Measurements from ENCODE around the gene TMEM31.
"Not testable (repeated sequence)": the region's sequence is repeated elsewhere in the genome, so short reads cannot be mapped to it uniquely, and the experiment has no call there.

TMEM31 gene

GRCh38 chrX:103722505-103722904 lies 11.8 kb downstream of the TMEM31 start:
- no peak for DNase-seq (ENCODE audit: low read depth in 2 of 2, low spot score in 1 of 2)

GRCh38 chrX:103726477-103726876 lies 15.8 kb downstream of the TMEM31 start:
- no peak for DNase-seq (ENCODE audit: low read depth in 2 of 2, low spot score in 1 of 2)

GRCh38 chrX:103727115-103727514 lies 16.4 kb downstream of the TMEM31 start:
- no peak for DNase-seq (ENCODE audit: low read depth in 2 of 2, low spot score in 1 of 2)

- no peak for DNase-seq (ENCODE audit: low read depth in 2 of 2, low spot score in 1 of 2)
These were observed 18.3 kb downstream of the TMEM31 start for GRCh38 chrX:103729015-103729414.

GRCh38 chrX:103730147-103730795 lies 19.6 kb downstream of the TMEM31 start:
- DNase-seq (ENCODE audit: low read depth in 2 of 2, low spot score in 1 of 2), result no peak

GRCh38 chrX:103730796-103731493 lies 20.2 kb downstream of the TMEM31 start:
- DNase-seq (ENCODE audit: low read depth in 2 of 2, low spot score in 1 of 2), result no peak

- DNase-seq (ENCODE audit: low read depth in 2 of 2, low spot score in 1 of 2), result no peak
These were observed 22.3 kb downstream of the TMEM31 start for GRCh38 chrX:103733017-103733416.

- no peak for DNase-seq (ENCODE audit: low read depth in 2 of 2, low spot score in 1 of 2)
These were observed 23.5 kb downstream of the TMEM31 start for GRCh38 chrX:103734125-103734760.

GRCh38 chrX:103737696-103738095 lies 27.0 kb downstream of the TMEM31 start:
- DNase-seq (ENCODE audit: low read depth in 2 of 2, low spot score in 1 of 2), result no peak

- no peak for DNase-seq (ENCODE audit: low read depth in 2 of 2, low spot score in 1 of 2)
These were observed 28.7 kb downstream of the TMEM31 start for GRCh38 chrX:103739421-103739820.

GRCh38 chrX:103741879-103742278 lies 31.2 kb downstream of the TMEM31 start:
- no peak for DNase-seq (ENCODE audit: low read depth in 2 of 2, low spot score in 1 of 2)

- DNase-seq (ENCODE audit: low read depth in 2 of 2, low spot score in 1 of 2), result no peak
These were observed 31.6 kb downstream of the TMEM31 start for GRCh38 chrX:103742339-103742738.

- no peak for DNase-seq (ENCODE audit: low read depth in 2 of 2, low spot score in 1 of 2)
These were observed 36.5 kb downstream of the TMEM31 start for GRCh38 chrX:103747163-103747562.

- no peak for DNase-seq (ENCODE audit: low read depth in 2 of 2, low spot score in 1 of 2)
These were observed 43.7 kb downstream of the TMEM31 start for GRCh38 chrX:103754401-103754800.

- no peak for DNase-seq (ENCODE audit: low read depth in 2 of 2, low spot score in 1 of 2)
These were observed 46.0 kb downstream of the TMEM31 start for GRCh38 chrX:103756736-103757135.

GRCh38 chrX:103758555-103758954 lies 47.8 kb downstream of the TMEM31 start:
- no peak for DNase-seq (ENCODE audit: low read depth in 2 of 2, low spot score in 1 of 2)

- DNase-seq (ENCODE audit: low read depth in 2 of 2, low spot score in 1 of 2), result not testable (repeated sequence)
These were observed 52.8 kb downstream of the TMEM31 start for GRCh38 chrX:103763541-103763940.
